Adrenal gland (tissue), 5 donors: ENCODE data around the gene LRRIQ1.

Experiments used
- POLR2A ChIP-seq, 2 donors: fragments of 450-650 bp; IDR thresholded peaks; one replicate each; pipeline ENCODE4 v1.6.1; 2017; ENCODE audit warnings: antibody characterized with exemption in 2 of 2, mild to moderate bottlenecking in 2 of 2, moderate library complexity in 1 of 2
- TF ChIP-seq, protein P1 (sequence below), 6 experiments: fragments of 450-650 bp in 4 of 6; fragments of 200-600 bp in 2 of 6; sonication (generic) in 1 of 6; IDR thresholded peaks; 1 replicate in 5 of 6; 2 replicates in 1 of 6; pipeline versions ENCODE4 v1.5.1 to v1.8.0; 2016 to 2021; ENCODE audit warnings: antibody characterized with exemption in 6 of 6, mild to moderate bottlenecking in 2 of 6, moderate library complexity in 1 of 6
- donor health status: DM: no; HTN: no; CAD: no.

DNA sequence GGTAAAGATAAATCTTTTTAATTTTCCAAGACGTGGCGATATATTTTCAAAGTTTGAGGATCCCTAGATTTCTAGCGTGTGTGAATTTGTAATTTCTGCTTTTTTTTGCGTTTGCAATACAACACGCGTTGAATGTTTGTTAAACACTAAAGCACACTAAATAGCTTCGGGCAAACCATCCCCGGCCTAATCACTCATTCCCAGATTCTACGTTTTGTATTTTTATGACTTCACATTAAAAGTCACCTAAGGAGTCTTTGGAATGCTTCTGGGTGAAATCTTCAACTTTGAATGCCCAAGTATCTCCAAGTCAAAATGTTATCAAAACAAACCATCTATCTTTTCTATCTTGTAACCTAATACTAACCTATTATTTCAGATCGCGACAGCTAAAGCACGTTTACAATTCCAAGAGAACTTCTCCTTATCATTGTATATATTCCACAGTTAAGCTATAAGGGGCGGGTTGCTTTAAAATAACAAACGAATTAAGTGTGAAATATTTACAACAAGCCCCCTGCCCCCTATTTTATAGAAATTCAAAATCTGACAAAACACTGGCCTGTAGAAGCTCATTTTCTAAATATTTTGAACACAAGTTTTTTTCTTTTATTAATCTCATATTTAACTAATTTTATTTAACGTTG lies 245.0 kb downstream of the LRRIQ1 start:
- TF ChIP-seq, protein P1, sequence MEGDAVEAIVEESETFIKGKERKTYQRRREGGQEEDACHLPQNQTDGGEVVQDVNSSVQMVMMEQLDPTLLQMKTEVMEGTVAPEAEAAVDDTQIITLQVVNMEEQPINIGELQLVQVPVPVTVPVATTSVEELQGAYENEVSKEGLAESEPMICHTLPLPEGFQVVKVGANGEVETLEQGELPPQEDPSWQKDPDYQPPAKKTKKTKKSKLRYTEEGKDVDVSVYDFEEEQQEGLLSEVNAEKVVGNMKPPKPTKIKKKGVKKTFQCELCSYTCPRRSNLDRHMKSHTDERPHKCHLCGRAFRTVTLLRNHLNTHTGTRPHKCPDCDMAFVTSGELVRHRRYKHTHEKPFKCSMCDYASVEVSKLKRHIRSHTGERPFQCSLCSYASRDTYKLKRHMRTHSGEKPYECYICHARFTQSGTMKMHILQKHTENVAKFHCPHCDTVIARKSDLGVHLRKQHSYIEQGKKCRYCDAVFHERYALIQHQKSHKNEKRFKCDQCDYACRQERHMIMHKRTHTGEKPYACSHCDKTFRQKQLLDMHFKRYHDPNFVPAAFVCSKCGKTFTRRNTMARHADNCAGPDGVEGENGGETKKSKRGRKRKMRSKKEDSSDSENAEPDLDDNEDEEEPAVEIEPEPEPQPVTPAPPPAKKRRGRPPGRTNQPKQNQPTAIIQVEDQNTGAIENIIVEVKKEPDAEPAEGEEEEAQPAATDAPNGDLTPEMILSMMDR (IDR thresholded peaks at IDR 0.05) = no peak
- TF ChIP-seq POLR2A (IDR thresholded peaks at IDR 0.05) = no peak
